ENCODE data around the gene CXADR.

Gene CXADR

GRCh38 chr21:17545007-17545406 lies 32.2 kb downstream of the CXADR start:
- FAIRE-seq: no peak

DNA sequence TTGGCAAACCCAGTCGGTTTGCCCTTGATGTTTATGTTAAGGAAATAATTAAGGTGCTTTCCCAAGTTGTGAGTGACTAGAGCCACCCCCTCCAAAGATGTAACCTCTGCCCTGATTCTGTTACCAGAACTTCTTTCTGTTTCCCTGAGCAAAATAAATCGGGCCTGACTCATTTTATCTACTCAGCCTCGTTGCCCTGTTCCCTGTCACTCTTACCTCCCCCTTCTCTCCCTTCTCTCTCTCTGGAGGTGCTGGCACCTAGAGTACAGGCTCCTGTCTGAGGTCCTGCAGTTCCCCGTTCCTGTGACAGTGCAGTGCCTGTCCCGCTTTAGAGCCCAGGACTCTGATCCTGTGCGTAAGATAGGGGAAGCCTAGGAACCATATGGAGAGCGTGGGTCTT lies 35.4 kb downstream of the CXADR start:
- FAIRE-seq: no peak

DNA sequence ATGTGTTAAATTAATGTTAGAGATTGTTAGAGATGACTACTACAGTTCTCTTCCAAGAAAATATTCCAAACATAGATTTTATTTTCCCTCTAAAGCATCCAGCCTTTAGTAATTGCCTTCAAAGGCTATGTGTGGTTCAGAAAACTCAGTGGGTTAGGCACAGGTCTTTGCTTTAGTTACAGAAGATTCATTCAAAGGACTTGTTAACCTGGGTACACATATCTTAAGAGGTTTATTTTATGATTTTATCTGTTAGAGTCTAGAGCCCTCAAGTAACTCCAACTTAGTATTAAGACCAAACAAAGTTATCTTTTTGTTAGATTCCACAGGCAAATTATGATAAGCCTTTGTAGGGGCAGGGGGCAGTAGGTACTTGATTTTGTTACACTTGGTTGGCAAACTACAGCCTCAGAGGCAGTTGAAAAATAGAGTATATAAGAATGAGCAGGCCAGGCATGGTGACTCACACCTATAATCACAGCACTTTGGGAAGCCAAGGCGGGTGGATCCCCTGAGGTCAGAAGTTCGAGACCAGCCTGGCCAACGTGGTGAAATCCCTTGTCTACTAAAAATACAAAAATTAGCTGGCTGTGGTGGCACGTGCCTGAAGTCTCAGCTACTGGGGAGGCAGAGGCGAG lies 37.9 kb downstream of the CXADR start:
- FAIRE-seq: no peak

DNA sequence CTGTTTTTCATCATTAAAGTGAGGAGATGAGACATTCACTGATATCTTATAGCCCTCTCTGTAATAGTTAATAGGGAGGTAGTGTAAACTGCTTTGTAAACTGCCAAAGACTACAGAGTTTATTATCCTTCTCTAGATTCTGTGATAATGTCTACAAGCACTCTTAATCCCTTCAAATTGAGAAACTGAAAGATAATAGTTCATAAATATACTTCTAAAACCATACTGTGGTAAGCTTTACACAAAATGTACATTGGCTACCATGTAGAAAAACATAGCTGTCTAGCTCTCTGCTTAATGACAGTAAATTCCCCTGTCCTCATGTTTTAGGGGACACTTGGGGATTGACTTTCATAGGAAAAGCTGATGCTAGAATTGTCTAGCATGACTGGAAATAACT lies 39.6 kb downstream of the CXADR start:
- no peak for FAIRE-seq

DNA sequence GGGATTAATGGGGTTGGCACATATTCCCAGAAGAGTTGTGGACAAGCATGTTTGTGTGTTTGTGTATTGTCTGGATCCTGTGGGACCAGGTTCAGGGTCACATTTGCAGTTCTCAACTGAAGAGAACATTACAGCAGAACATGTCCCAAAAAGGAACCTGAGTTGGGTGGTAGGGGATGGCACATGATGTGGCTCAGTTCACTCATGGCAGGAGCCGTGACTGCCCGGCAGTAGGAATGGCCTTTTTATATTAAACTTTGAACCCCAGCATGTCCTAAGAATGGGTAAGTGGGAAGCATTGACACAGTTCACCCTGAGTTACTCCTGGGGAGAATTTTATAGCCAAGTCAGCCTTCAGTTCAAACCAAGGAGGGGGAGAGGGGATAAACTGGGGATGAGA lies 41.3 kb downstream of the CXADR start:
- FAIRE-seq: no peak

GRCh38 chr21:17554679-17555465 lies 42.0 kb downstream of the CXADR start:
- no peak for FAIRE-seq

DNA sequence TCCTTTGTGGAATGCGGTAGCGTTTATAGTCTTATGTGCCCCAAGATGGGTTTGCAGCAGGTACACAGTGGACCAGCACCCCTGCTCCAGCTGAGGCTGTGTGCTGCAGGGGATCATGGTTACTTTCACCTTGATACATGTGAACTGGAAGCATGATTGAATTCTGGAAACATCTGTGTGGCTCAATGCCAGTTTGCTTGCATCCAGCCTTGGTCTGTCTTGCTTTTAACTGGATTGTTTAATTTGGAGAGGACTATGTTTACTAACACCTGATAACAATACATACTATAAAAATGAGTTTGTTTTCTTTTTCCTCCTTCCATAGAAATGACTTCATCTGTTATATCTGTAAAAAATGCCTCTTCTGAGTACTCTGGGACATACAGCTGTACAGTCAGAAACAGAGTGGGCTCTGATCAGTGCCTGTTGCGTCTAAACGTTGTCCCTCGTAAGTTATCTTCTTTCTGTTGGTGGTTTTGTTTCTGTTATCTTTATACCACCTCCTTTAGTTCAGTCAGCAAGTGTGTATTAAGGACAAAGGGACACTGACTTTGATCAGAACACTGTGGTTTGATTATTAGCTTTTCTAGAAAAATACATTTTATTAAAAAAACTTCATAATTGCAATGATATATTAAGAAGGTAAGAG lies 47.7 kb downstream of the CXADR start:
- FAIRE-seq: no peak

DNA sequence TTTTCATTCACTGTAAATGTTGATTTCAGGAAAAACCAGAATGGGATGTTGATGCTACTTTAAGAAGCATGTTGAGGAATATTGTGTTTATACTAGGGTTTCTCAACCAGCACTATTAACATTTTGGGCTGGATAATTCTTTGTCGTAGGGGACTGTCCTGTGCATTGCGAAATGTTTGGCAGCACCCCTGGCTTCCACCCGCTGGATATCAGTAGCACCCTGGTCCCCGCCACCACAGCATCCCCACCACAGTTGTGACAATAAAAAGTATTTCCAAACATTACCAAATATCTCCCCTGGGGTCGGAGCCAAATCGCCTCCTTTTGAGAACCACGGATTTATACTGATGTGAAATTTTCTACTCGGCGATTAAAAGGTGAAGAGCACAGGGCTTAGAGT lies 57.9 kb downstream of the CXADR start:
- no peak for FAIRE-seq

- FAIRE-seq: no peak
Measured at GRCh38 chr21:17572431-17572830, 59.6 kb downstream of the CXADR start.

DNA sequence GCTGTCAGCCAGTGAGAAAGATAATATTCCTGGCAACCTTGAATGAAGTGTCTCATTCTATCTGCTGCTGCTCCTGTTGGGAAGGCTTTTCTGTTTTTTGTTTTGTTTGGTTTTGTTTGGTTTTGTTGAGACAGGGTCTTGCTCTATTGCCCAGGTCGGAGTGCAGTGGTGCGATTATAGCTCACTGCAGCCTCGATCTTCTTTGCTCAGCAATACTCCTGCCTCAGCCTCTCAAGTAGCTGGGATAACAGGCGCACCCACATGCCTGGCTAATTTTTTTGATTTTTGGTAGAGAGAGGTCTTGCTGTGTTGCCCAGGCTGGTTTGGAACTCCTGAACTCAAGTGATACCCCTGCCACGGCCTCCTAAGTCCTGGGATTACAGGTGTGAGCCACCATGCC lies 62.2 kb downstream of the CXADR start:
- no peak for FAIRE-seq

GRCh38 chr21:17576080-17576835 lies 63.4 kb downstream of the CXADR start:
- no peak for FAIRE-seq

- no peak for FAIRE-seq
Measured at GRCh38 chr21:17577701-17578100, 64.9 kb downstream of the CXADR start.

GRCh38 chr21:17578162-17578561 lies 65.3 kb downstream of the CXADR start:
- no peak for FAIRE-seq

DNA sequence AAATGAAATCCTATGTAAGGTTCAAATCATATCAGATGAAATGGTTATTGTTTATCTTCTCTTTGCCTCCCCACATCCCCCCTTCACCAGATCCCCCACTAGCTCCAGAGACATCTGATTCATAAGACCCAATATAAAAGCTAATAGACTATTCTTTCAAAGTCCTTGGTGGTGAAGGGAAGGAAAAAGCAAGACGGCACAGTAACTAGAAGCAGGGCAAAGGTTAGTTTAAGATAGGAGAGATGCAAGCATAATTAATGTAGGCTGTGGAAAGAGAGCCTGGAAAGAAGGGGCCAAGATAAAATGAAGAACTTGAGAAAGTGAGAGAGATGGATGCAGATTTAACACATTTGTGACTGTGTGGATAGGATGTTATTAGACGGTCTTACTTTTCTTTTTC lies 66.0 kb downstream of the CXADR start:
- no peak for FAIRE-seq

DNA sequence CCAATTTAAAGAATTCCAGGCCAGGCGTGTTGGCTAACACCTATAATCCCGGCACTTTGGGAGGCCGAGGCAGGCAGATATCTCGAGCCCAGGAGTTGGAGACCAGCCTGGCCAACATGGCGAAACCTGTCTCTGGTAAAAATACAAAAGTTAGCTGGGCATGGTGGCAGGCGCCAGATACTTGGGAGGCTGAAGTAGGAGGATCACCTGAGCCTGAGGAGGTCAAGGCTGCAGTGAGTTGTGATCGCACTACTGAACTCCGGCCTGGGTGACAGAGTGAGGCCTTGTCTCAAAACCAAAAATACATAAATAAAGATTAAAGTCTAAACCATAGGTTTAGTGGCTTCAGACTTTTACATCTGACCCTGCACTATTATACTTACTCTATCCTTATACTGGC lies 67.5 kb downstream of the CXADR start:
- no peak for FAIRE-seq

- FAIRE-seq: no peak
Measured at GRCh38 chr21:17583898-17584297, 71.1 kb downstream of the CXADR start.

- peak; percentile 99 for FAIRE-seq
Measured at GRCh38 chr21:17585875-17586450, 73.1 kb downstream of the CXADR start.

- no peak for FAIRE-seq
Measured at GRCh38 chr21:17590430-17590829, 77.6 kb downstream of the CXADR start.

DNA sequence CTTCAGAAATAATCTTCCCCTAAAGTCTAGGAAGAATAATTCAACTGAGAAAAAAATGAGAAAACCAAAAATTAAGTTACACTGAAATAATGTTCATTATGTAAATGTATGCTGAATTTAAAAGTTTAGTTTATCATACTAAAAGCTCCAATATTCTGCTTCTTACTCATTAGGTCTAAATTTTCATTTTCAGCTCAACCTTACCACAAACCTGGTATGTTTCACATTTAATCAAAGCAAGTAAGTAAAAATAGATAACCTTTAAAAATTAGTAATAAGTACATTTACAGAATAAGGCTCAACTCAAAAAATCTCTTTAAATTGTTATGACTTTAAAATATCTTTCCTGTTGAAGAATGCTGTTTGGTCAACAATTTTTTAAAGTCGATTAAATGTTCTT lies 84.8 kb downstream of the CXADR start:
- FAIRE-seq: peak; percentile 81

DNA sequence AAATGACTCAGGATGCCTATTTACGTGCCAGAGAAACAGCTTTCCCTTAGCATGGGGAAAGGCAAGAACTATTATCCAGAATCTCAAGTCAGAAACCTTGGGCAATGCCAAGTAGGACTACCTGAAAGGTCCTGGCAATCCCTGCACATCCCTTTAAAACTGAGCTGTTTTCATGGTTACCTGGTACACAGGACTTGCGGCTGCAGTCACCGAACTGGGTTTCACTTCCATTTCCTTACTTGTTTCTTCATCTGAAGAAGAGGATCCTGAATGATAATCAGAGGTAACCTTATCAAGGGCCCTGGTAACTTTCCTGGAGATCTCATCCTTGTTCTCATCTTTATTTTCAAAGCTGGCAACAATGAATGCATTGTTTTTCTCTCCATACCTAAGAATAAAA lies 85.6 kb downstream of the CXADR start:
- no peak for FAIRE-seq

GRCh38 chr21:17602874-17603273 lies 90.0 kb downstream of the CXADR start:
- FAIRE-seq: no peak

DNA sequence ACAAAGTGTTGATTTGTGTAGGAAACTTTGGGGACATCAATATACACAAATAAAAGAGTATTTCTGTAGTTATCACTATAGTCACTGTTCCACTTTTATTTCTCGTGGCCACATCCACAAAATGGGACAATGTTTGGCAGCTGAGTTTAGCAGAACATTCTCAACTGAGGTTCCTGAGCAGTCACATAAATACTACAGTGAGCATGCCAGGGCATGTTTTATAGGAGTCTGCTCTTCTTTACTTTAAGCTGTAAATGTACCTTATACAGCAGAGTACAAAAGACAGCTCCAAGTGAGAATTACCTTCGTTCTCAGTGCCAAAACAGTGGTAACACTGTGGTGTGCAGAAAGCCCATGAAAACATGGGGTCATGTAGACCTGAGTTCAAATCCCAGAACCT lies 94.8 kb downstream of the CXADR start:
- no peak for FAIRE-seq

DNA sequence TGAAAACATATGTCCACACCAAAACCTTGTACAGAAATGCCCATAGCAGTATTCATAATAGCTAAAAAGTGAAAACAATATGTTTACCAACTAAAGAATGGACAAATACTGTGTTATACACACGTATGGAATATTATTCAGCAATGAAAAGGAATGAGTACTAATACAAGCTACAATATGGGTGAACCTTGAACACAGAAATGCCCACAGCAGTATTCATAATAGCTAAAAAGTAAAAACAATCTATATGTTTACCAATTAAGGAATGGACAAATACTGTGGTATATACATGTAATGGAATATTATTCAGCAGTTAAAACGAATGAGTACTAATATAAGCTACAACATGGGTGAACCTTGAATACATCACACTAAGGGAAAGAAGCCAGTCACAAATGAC lies 96.8 kb downstream of the CXADR start:
- no peak for FAIRE-seq

All from islet of Langerhans (tissue), 1 donor.